GM23338 (cell line): ENCODE results near the gene GABBR1. TPM values are rescaled to one million over a fixed set of nuclear protein-coding genes. Genes with fewer than 3 reads are reported as not detected.
A peak's percentile ranks its signal among the peaks of the same experiment; 100 is the strongest.

ENCODE experiments used
- ATAC-seq: fragments of 200-7000 bp; cut with Tn5 transposase; 3 replicates; pipeline ENCODE4 v1.9.1; 2020
- DNase-seq: peaks from one replicate; pipeline ENCODE4 v3.0.0-alpha.2; 2015; ENCODE audit warnings: low spot score
- H2AFZ ChIP-seq: fragments of 200-600 bp; sonication (generic); 2 replicates; pipeline ENCODE4 v1.8.0; 2016; ENCODE audit warnings: antibody characterized with exemption, mild to moderate bottlenecking, moderate library complexity
- H3F3A ChIP-seq: fragments of 200-600 bp; sonication (generic); replicated peaks from 2 replicates; pipeline ENCODE4 v1.8.0; 2017; ENCODE audit warnings: antibody characterized with exemption, mixed run types, low read depth
- H3K27ac ChIP-seq: fragments of 200-600 bp; sonication (generic); 2 replicates; pipeline ENCODE4 v1.6.1; 2016; ENCODE audit warnings: low read depth
- H3K27me3 ChIP-seq: fragments of 200-600 bp; sonication (generic); 2 replicates; pipeline ENCODE4 v1.8.0; 2016; ENCODE audit warnings: mild to moderate bottlenecking, mixed run types, moderate library complexity; ENCODE audit not compliant: insufficient read depth
- H3K36me3 ChIP-seq: fragments of 200-600 bp; sonication (generic); 2 replicates; pipeline ENCODE4 v1.8.0; 2016; ENCODE audit warnings: mild to moderate bottlenecking; ENCODE audit not compliant: insufficient read depth
- H3K4me1 ChIP-seq: fragments of 200-600 bp; sonication (generic); 2 replicates; pipeline ENCODE4 v1.8.0; 2016; ENCODE audit warnings: mild to moderate bottlenecking, moderate library complexity; ENCODE audit not compliant: insufficient read depth
- H3K4me2 ChIP-seq: fragments of 200-600 bp; sonication (generic); 2 replicates; pipeline ENCODE4 v1.7.1; 2017; ENCODE audit warnings: mixed run types
- H3K4me3 ChIP-seq: fragments of 200-600 bp; sonication (generic); 2 replicates; pipeline ENCODE4 v1.6.1; 2016; ENCODE audit warnings: mixed run types
- H3K79me2 ChIP-seq: fragments of 200-600 bp; sonication (generic); replicated peaks from 2 replicates; pipeline ENCODE4 v1.8.0; 2017; ENCODE audit warnings: mild to moderate bottlenecking; ENCODE audit not compliant: insufficient read depth
- H3K9me2 ChIP-seq: fragments of 200-600 bp; sonication (generic); 2 replicates; pipeline ENCODE4 v1.8.0; 2017; ENCODE audit not compliant: insufficient read depth
- H4K20me1 ChIP-seq: fragments of 200-600 bp; sonication (generic); replicated peaks from 2 replicates; pipeline ENCODE4 v1.8.0; 2017; ENCODE audit warnings: mild to moderate bottlenecking; ENCODE audit not compliant: insufficient read depth
- H3K27ac Mint-ChIP-seq: 2 replicates; pipeline ENCODE4 v1.8.0; 2020; ENCODE audit warnings: inconsistent platforms, mild to moderate bottlenecking, moderate library complexity, mixed read lengths
- H3K27me3 Mint-ChIP-seq: 3 replicates; pipeline ENCODE4 v1.8.0; 2022; ENCODE audit warnings: low read depth, mild to moderate bottlenecking, moderate library complexity, mixed read lengths, inconsistent platforms; ENCODE audit not compliant: insufficient read depth, poor library complexity
- H3K36me3 Mint-ChIP-seq: 3 replicates; pipeline ENCODE4 v1.8.0; 2021; ENCODE audit warnings: low read depth, mild to moderate bottlenecking, inconsistent platforms, moderate library complexity, mixed read lengths
- H3K4me1 Mint-ChIP-seq: 3 replicates; pipeline ENCODE4 v1.8.0; 2020; ENCODE audit warnings: mild to moderate bottlenecking, inconsistent platforms, mixed read lengths
- H3K4me3 Mint-ChIP-seq: 3 replicates; pipeline ENCODE4 v1.8.0; 2021; ENCODE audit warnings: moderate library complexity, mild to moderate bottlenecking, inconsistent platforms, mixed read lengths
- H3K9me3 Mint-ChIP-seq: 3 replicates; pipeline ENCODE4 v1.8.0; 2020; ENCODE audit warnings: moderate library complexity, mild to moderate bottlenecking, inconsistent platforms, mixed read lengths
- STAT1 ChIP-seq: IDR thresholded peaks from one replicate; pipeline ENCODE4 v1.6.1; 2016; ENCODE audit warnings: antibody characterized with exemption; ENCODE audit not compliant: unreplicated experiment
- ZNF331 ChIP-seq: fragments of 250-450 bp; sonication (Bioruptor Pico); IDR thresholded peaks from 2 replicates; pipeline ENCODE4 v1.5.0; 2020; ENCODE audit warnings: low read depth, mild to moderate bottlenecking, moderate library complexity
- polyA plus RNA-seq: library from polyadenylated mRNA; unstranded; fragments of >200 nt; fragmentation: Nextera tagmentation; extraction: Ambion mirVana; gene quantifications from 2 replicates; pipeline ENCODE4 v1.2.1, GENCODE V29; 2016
- total RNA-seq: library from RNA; depleted of rRNA; stranded (reverse); fragments of >200 nt; shearing (Covaris generic); gene quantifications from 2 replicates; pipeline ENCODE4 v1.2.3, GENCODE V29; 2014
- TF ChIP-seq, protein P1 (sequence below): IDR thresholded peaks from one replicate; pipeline ENCODE4 v1.6.1; 2018; ENCODE audit warnings: antibody characterized with exemption; ENCODE audit not compliant: unreplicated experiment
- TF ChIP-seq, protein P2 (sequence below), 2 experiments: fragments of 200-600 bp in 1 of 2; sonication (generic) in 1 of 2; conservative IDR thresholded peaks; 2 replicates each; pipeline versions ENCODE4 v1.5.1 to v1.6.1; 2016 to 2017; ENCODE audit warnings: antibody characterized with exemption in 2 of 2, low read depth in 2 of 2, mild to moderate bottlenecking in 2 of 2, moderate library complexity in 1 of 2
- TF ChIP-seq, protein P3 (sequence below): IDR thresholded peaks from 2 replicates; pipeline ENCODE4 v1.6.1; 2016; ENCODE audit warnings: antibody characterized with exemption
- TF ChIP-seq, protein P4 (sequence below): fragments of 250-450 bp; sonication (Bioruptor Pico); IDR thresholded peaks from 2 replicates; pipeline ENCODE4 v1.5.0; 2020; ENCODE audit warnings: mild to moderate bottlenecking, moderate library complexity

GABBR1 gene
- total and polyA plus RNA-seq, 2 experiments from 2014 or later = 42.8 to 78.9 TPM

DNA sequence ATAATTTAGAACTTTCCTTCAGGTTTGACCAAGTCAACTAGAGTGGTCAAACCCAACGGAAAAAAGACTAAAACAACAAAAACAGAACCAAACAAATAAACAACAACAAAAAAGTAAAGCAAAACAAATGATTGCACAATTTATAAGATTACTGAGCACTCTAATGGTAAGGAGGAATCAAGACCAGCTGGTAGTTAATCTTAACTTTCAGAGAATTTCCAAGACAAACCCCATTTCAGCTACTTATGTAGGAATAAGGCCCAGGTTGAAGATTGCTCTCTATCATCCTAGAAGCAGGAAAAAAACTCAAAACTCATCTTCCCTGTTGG lies 107.7 kb downstream of the GABBR1 start:
- Histone ChIP-seq H3K9me2 (0 out of 2 replicates have a peak, but pooled peaks cover 8% of the 10 kb centered on the region), H3F3A (no peaks in the 10 kb centered on the region), H3K4me3 (no peak overlapping the region), H3K4me2 (peak overlapping the region; percentile 1; the same call in 1 of the 2 replicates), H3K27ac (no peak overlapping the region), H2AFZ (peak overlapping the region; percentile 72), H3K36me3 (peaks cover 7% of the 10 kb centered on the region), H3K4me1 (0 out of 2 replicates have a peak, but pooled peaks cover 4% of the 10 kb centered on the region), H4K20me1 (no peaks in the 10 kb centered on the region), H3K79me2 (no peaks in the 10 kb centered on the region), H3K27me3 (no peaks in the 10 kb centered on the region)
- Mint-ChIP-seq H3K9me3 (peaks cover 33% of the 10 kb centered on the region), H3K4me3 (no peak overlapping the region; the same call in 2 of the 3 replicates), H3K27me3 (peaks cover 8% of the 10 kb centered on the region), H3K36me3 (peaks cover 27% of the 10 kb centered on the region), H3K4me1 (peaks cover 18% of the 10 kb centered on the region), H3K27ac (peak overlapping the region; percentile 57)
- TF ChIP-seq, protein P1, sequence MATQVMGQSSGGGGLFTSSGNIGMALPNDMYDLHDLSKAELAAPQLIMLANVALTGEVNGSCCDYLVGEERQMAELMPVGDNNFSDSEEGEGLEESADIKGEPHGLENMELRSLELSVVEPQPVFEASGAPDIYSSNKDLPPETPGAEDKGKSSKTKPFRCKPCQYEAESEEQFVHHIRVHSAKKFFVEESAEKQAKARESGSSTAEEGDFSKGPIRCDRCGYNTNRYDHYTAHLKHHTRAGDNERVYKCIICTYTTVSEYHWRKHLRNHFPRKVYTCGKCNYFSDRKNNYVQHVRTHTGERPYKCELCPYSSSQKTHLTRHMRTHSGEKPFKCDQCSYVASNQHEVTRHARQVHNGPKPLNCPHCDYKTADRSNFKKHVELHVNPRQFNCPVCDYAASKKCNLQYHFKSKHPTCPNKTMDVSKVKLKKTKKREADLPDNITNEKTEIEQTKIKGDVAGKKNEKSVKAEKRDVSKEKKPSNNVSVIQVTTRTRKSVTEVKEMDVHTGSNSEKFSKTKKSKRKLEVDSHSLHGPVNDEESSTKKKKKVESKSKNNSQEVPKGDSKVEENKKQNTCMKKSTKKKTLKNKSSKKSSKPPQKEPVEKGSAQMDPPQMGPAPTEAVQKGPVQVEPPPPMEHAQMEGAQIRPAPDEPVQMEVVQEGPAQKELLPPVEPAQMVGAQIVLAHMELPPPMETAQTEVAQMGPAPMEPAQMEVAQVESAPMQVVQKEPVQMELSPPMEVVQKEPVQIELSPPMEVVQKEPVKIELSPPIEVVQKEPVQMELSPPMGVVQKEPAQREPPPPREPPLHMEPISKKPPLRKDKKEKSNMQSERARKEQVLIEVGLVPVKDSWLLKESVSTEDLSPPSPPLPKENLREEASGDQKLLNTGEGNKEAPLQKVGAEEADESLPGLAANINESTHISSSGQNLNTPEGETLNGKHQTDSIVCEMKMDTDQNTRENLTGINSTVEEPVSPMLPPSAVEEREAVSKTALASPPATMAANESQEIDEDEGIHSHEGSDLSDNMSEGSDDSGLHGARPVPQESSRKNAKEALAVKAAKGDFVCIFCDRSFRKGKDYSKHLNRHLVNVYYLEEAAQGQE = no peak
- TF ChIP-seq, protein P2, sequence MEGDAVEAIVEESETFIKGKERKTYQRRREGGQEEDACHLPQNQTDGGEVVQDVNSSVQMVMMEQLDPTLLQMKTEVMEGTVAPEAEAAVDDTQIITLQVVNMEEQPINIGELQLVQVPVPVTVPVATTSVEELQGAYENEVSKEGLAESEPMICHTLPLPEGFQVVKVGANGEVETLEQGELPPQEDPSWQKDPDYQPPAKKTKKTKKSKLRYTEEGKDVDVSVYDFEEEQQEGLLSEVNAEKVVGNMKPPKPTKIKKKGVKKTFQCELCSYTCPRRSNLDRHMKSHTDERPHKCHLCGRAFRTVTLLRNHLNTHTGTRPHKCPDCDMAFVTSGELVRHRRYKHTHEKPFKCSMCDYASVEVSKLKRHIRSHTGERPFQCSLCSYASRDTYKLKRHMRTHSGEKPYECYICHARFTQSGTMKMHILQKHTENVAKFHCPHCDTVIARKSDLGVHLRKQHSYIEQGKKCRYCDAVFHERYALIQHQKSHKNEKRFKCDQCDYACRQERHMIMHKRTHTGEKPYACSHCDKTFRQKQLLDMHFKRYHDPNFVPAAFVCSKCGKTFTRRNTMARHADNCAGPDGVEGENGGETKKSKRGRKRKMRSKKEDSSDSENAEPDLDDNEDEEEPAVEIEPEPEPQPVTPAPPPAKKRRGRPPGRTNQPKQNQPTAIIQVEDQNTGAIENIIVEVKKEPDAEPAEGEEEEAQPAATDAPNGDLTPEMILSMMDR (conservative IDR thresholded peaks at IDR 0.05; ENCODE audit: low read depth in 2 of 2) = no peak
- no peak for TF ChIP-seq ZNF331 (CRISPR knock-in tag)
- TF ChIP-seq, protein P3, sequence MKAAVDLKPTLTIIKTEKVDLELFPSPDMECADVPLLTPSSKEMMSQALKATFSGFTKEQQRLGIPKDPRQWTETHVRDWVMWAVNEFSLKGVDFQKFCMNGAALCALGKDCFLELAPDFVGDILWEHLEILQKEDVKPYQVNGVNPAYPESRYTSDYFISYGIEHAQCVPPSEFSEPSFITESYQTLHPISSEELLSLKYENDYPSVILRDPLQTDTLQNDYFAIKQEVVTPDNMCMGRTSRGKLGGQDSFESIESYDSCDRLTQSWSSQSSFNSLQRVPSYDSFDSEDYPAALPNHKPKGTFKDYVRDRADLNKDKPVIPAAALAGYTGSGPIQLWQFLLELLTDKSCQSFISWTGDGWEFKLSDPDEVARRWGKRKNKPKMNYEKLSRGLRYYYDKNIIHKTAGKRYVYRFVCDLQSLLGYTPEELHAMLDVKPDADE = no peak
- ATAC-seq = no peak
- no peak for DNase-seq

DNA sequence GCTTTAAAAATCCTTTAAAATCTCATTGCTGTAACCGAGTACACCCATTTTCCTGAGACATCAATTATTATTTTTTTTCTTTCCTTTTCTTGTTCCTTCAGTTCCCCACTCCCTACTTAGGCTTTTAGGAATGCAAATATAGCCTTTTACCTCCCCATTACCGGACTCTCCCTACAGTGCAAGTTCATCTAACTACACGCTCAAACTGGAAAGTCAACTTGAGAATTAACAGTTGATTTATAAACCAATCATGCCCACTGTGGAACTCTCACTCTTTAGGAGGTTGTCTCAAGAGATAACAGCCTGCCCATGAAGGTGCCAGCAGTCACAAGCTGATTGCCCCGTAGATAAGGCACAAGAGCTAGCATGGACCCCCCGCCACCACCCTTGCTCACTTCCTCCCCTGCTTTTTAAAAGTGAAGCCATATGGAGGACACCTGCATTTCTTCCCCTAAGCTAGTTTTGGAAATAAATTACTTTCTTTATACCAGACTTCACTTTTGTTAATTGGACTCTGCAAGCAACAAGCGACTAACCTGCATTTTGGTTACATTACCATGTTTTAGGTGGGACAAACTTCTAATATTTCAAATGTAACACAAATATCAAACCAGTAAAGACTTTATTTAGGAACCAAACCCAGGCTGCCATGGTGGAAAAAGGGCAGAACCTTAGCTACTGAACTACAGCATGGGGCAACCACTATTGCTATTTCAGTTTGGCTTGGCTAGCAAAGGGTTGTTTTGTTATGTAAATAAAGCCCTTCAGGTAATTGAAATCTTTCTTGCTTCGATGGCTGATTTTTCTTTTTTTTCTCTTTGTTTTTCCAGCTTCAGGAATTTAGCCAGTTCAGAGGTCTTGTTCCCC lies 108.3 kb downstream of the GABBR1 start:
- no peaks in the 10 kb centered on the region for H3K79me2 ChIP-seq
- ATAC-seq = peak; percentile 74
- Mint-ChIP-seq H3K36me3 (peaks cover 29% of the 10 kb centered on the region), H3K9me3 (peaks cover 33% of the 10 kb centered on the region), H3K4me1 (peaks cover 18% of the 10 kb centered on the region), H3K27me3 (peaks cover 8% of the 10 kb centered on the region), H3K27ac (peak overlapping the region; percentile 57), H3K4me3 (no peak overlapping the region; the same call in 2 of the 3 replicates)
- no peak overlapping the region for H3K27ac ChIP-seq
- H3F3A ChIP-seq = no peaks in the 10 kb centered on the region
- H3K4me3 ChIP-seq = no peak overlapping the region
- no peaks in the 10 kb centered on the region for H4K20me1 ChIP-seq
- H2AFZ ChIP-seq = no peak overlapping the region
- TF ChIP-seq, protein P4, sequence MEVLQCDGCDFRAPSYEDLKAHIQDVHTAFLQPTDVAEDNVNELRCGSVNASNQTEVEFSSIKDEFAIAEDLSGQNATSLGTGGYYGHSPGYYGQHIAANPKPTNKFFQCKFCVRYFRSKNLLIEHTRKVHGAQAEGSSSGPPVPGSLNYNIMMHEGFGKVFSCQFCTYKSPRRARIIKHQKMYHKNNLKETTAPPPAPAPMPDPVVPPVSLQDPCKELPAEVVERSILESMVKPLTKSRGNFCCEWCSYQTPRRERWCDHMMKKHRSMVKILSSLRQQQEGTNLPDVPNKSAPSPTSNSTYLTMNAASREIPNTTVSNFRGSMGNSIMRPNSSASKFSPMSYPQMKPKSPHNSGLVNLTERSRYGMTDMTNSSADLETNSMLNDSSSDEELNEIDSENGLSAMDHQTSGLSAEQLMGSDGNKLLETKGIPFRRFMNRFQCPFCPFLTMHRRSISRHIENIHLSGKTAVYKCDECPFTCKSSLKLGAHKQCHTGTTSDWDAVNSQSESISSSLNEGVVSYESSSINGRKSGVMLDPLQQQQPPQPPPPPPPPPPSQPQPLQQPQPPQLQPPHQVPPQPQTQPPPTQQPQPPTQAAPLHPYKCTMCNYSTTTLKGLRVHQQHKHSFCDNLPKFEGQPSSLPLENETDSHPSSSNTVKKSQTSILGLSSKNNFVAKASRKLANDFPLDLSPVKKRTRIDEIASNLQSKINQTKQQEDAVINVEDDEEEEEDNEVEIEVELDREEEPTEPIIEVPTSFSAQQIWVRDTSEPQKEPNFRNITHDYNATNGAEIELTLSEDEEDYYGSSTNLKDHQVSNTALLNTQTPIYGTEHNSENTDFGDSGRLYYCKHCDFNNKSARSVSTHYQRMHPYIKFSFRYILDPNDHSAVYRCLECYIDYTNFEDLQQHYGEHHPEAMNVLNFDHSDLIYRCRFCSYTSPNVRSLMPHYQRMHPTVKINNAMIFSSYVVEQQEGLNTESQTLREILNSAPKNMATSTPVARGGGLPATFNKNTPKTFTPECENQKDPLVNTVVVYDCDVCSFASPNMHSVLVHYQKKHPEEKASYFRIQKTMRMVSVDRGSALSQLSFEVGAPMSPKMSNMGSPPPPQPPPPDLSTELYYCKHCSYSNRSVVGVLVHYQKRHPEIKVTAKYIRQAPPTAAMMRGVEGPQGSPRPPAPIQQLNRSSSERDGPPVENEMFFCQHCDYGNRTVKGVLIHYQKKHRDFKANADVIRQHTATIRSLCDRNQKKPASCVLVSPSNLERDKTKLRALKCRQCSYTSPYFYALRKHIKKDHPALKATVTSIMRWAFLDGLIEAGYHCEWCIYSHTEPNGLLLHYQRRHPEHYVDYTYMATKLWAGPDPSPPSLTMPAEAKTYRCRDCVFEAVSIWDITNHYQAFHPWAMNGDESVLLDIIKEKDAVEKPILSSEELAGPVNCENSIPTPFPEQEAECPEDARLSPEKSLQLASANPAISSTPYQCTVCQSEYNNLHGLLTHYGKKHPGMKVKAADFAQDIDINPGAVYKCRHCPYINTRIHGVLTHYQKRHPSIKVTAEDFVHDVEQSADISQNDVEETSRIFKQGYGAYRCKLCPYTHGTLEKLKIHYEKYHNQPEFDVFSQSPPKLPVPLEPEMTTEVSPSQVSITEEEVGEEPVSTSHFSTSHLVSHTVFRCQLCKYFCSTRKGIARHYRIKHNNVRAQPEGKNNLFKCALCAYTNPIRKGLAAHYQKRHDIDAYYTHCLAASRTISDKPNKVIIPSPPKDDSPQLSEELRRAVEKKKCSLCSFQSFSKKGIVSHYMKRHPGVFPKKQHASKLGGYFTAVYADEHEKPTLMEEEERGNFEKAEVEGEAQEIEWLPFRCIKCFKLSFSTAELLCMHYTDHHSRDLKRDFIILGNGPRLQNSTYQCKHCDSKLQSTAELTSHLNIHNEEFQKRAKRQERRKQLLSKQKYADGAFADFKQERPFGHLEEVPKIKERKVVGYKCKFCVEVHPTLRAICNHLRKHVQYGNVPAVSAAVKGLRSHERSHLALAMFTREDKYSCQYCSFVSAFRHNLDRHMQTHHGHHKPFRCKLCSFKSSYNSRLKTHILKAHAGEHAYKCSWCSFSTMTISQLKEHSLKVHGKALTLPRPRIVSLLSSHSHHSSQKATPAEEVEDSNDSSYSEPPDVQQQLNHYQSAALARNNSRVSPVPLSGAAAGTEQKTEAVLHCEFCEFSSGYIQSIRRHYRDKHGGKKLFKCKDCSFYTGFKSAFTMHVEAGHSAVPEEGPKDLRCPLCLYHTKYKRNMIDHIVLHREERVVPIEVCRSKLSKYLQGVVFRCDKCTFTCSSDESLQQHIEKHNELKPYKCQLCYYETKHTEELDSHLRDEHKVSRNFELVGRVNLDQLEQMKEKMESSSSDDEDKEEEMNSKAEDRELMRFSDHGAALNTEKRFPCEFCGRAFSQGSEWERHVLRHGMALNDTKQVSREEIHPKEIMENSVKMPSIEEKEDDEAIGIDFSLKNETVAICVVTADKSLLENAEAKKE = peak; percentile 68; the same call in 1 of the 2 replicates
- TF ChIP-seq STAT1 = no peak
- peak overlapping the region; percentile 1; the same call in 1 of the 2 replicates for H3K4me2 ChIP-seq
- peaks cover 7% of the 10 kb centered on the region for H3K36me3 ChIP-seq
- no peaks in the 10 kb centered on the region for H3K27me3 ChIP-seq
- H3K9me2 ChIP-seq = 0 out of 2 replicates have a peak, but pooled peaks cover 8% of the 10 kb centered on the region
- 0 out of 2 replicates have a peak, but pooled peaks cover 4% of the 10 kb centered on the region for H3K4me1 ChIP-seq
- peak; percentile 54 for DNase-seq
